Heart left ventricle (tissue), 13 donors: Measurements from ENCODE around the gene NOL4.

Experiments
- CTCF ChIP-seq, 12 donors: fragments of 200-600 bp; sonication (generic) in 4 of 12; IDR thresholded peaks; one replicate each; pipeline versions ENCODE4 v1.5.0 to v1.8.0; 2018 to 2022; ENCODE audit warnings: antibody characterized with exemption in 12 of 12, mild to moderate bottlenecking in 5 of 12
- POLR2A ChIP-seq, 2 donors: fragments of 450-650 bp; IDR thresholded peaks; one replicate each; pipeline ENCODE4 v1.6.1; 2017; ENCODE audit warnings: antibody characterized with exemption in 2 of 2, mild to moderate bottlenecking in 2 of 2, moderate library complexity in 2 of 2
- donor health status: ischemic (EF 13 %, LVEDD 7.1; RV severe dilation, severe dysfunction).
- donor health status: DM: no; HTN: yes; CAD: no.
- donor health status: DM: no; HTN: no; CAD: no.
- donor health status: ischemic (EF 25% LVEDD 6.9; RV normal size, moderate dysfunction).
- donor health status: ischemic (EF 25% LVEDD 5.7; RV mildly dilated, moderate dysfunction).
- donor health status: ischemic (EF 35%, LVEDD 5.7; RV mildly dilated, moderate dysfunction).
- donor health status: nonischemic (EF 11% LVEDD 7.7; RV severe dilation, severe dysfunction).
- donor health status: DM: yes; HTN: yes; CAD: no.
- donor health status: PGD.
- donor health status: ischemic (EF 29% LVEDD 5.4; RV normal size, mild dysfunction).
- donor health status: nonischemic (EF 23%, LVEDD 6.1; RV moderate dilation, normal function).

GRCh38 chr18:34261865-34262780 lies 37.4 kb upstream of the NOL4 start:
- TF ChIP-seq CTCF (IDR thresholded peaks at IDR 0.05) = peak in 1 of 12 donors; percentile 27
- TF ChIP-seq POLR2A (IDR thresholded peaks at IDR 0.05) = no peak
